ENCODE data around the gene RHOBTB3.

DNA sequence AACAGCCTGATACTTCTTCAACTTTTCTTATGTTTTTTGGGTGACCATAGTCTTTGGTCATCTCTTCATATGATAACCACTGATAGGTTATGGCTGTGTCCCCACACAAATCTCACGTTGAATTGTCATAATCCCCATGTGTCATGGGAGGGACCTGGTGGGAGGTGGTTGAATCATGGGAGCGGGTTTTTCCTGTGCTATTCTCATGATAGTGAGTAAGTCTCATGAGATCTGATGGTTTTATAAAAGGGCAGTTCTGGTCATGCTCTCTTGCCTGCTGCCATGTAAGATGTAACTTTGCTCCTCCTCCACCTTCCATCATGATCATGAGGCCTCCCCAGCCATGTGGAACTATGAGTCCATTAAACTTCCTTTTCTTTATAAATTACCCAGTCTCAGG lies 8.7 kb downstream of the RHOBTB3 start:
- no peak for TF ChIP-seq POLR2A (IDR thresholded peaks at IDR 0.05)
- TF ChIP-seq, protein P1, sequence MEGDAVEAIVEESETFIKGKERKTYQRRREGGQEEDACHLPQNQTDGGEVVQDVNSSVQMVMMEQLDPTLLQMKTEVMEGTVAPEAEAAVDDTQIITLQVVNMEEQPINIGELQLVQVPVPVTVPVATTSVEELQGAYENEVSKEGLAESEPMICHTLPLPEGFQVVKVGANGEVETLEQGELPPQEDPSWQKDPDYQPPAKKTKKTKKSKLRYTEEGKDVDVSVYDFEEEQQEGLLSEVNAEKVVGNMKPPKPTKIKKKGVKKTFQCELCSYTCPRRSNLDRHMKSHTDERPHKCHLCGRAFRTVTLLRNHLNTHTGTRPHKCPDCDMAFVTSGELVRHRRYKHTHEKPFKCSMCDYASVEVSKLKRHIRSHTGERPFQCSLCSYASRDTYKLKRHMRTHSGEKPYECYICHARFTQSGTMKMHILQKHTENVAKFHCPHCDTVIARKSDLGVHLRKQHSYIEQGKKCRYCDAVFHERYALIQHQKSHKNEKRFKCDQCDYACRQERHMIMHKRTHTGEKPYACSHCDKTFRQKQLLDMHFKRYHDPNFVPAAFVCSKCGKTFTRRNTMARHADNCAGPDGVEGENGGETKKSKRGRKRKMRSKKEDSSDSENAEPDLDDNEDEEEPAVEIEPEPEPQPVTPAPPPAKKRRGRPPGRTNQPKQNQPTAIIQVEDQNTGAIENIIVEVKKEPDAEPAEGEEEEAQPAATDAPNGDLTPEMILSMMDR (IDR thresholded peaks at IDR 0.05), result no peak
